GM18511 (cell line): ENCODE measurements around the gene RANGRF.
"Not testable (repeated sequence)": the region's sequence is repeated elsewhere in the genome, so short reads cannot be mapped to it uniquely, and the experiment has no call there.

ENCODE experiments used
- ATAC-seq: cut with Tn5 transposase; IDR thresholded peaks from one replicate; pipeline ENCODE4 v1.9.1; 2021; ENCODE audit warnings: mild to moderate bottlenecking, moderate library complexity; ENCODE audit not compliant: unreplicated experiment

RANGRF gene

GRCh38 chr17:8288336-8289102 lies at the start of gene RANGRF:
Gene RANGRF (plus strand): TSS chr17:8288670. CDS start chr17:8288789, 119 bp downstream.
- ATAC-seq = peak; percentile 93

- ATAC-seq = no peak
These were observed 44.6 kb upstream of the RANGRF start for GRCh38 chr17:8243827-8244226.

GRCh38 chr17:8244768-8245167 lies 43.7 kb upstream of the RANGRF start:
- ATAC-seq = no peak

- ATAC-seq = peak; percentile 51
These were observed 39.5 kb upstream of the RANGRF start, which contains the start of gene PFAS for GRCh38 chr17:8248751-8249607. Gene PFAS (plus strand): TSS chr17:8249289. CDS start chr17:8253938, 4,649 bp downstream.

- no peak for ATAC-seq
These were observed 38.6 kb upstream of the RANGRF start for GRCh38 chr17:8249621-8250500.

- ATAC-seq = not testable (repeated sequence)
These were observed 37.1 kb upstream of the RANGRF start for GRCh38 chr17:8251411-8251810.

- ATAC-seq = no peak
These were observed 34.7 kb upstream of the RANGRF start for GRCh38 chr17:8253801-8254200.

- no peak for ATAC-seq
These were observed 33.6 kb upstream of the RANGRF start for GRCh38 chr17:8254881-8255280.

GRCh38 chr17:8255499-8255898 lies 33.0 kb upstream of the RANGRF start:
- ATAC-seq = no peak

GRCh38 chr17:8256291-8256690 lies 32.2 kb upstream of the RANGRF start:
- ATAC-seq = no peak

- no peak for ATAC-seq
These were observed 31.8 kb upstream of the RANGRF start for GRCh38 chr17:8256691-8257090.

GRCh38 chr17:8257801-8258200 lies 30.7 kb upstream of the RANGRF start:
- ATAC-seq = no peak

GRCh38 chr17:8264320-8264719 lies 24.1 kb upstream of the RANGRF start:
- ATAC-seq = no peak

- no peak for ATAC-seq
These were observed 23.5 kb upstream of the RANGRF start for GRCh38 chr17:8264836-8265542.

GRCh38 chr17:8266648-8267479 lies 21.6 kb upstream of the RANGRF start:
- no peak for ATAC-seq

- no peak for ATAC-seq
These were observed 20.9 kb upstream of the RANGRF start for GRCh38 chr17:8267480-8268147.

- no peak for ATAC-seq
These were observed 19.7 kb upstream of the RANGRF start for GRCh38 chr17:8268550-8269298.

GRCh38 chr17:8272421-8272820 lies 16.0 kb upstream of the RANGRF start:
- no peak for ATAC-seq
